ENCODE results near the gene TCHP. TPM values are rescaled to one million over a fixed set of nuclear protein-coding genes. Genes with fewer than 3 reads are reported as not detected.

TCHP gene
- total and polyA plus RNA-seq, 2 of the 13 experiments (the other 11 are each of a cell fraction or from before 2014, with no cell fraction given), result 6.7 to 12.2 TPM

DNA sequence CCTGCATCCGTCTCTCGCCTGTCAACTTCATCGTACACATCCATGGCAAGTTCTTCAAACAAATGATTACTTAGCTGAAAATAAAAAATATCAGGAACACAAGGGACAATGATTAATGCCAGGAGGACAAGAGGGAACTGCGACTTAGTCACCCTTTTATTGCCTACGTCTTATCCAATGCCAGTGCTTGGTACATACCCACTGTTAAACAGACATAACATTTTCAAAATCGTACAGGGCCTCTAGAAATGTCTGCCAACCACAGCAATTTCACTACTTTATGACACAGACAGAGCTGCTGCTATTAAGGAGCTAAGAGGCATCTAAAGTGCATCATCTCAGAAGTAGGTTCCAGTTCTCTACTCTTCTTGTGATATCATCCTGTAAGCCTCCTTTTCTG is 61.5 kb downstream of the TCHP start (continued):
- TF ChIP-seq, protein P1, sequence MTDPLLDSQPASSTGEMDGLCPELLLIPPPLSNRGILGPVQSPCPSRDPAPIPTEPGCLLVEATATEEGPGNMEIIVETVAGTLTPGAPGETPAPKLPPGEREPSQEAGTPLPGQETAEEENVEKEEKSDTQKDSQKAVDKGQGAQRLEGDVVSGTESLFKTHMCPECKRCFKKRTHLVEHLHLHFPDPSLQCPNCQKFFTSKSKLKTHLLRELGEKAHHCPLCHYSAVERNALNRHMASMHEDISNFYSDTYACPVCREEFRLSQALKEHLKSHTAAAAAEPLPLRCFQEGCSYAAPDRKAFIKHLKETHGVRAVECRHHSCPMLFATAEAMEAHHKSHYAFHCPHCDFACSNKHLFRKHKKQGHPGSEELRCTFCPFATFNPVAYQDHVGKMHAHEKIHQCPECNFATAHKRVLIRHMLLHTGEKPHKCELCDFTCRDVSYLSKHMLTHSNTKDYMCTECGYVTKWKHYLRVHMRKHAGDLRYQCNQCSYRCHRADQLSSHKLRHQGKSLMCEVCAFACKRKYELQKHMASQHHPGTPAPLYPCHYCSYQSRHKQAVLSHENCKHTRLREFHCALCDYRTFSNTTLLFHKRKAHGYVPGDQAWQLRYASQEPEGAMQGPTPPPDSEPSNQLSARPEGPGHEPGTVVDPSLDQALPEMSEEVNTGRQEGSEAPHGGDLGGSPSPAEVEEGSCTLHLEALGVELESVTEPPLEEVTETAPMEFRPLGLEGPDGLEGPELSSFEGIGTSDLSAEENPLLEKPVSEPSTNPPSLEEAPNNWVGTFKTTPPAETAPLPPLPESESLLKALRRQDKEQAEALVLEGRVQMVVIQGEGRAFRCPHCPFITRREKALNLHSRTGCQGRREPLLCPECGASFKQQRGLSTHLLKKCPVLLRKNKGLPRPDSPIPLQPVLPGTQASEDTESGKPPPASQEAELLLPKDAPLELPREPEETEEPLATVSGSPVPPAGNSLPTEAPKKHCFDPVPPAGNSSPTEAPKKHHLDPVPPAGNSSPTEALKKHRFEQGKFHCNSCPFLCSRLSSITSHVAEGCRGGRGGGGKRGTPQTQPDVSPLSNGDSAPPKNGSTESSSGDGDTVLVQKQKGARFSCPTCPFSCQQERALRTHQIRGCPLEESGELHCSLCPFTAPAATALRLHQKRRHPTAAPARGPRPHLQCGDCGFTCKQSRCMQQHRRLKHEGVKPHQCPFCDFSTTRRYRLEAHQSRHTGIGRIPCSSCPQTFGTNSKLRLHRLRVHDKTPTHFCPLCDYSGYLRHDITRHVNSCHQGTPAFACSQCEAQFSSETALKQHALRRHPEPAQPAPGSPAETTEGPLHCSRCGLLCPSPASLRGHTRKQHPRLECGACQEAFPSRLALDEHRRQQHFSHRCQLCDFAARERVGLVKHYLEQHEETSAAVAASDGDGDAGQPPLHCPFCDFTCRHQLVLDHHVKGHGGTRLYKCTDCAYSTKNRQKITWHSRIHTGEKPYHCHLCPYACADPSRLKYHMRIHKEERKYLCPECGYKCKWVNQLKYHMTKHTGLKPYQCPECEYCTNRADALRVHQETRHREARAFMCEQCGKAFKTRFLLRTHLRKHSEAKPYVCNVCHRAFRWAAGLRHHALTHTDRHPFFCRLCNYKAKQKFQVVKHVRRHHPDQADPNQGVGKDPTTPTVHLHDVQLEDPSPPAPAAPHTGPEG (CRISPR knock-in tag; IDR thresholded peaks at IDR 0.05), result no peak
- TF ChIP-seq GABPB1 (CRISPR knock-in tag; IDR thresholded peaks at IDR 0.05) (no peak), ZNF543 (CRISPR knock-in tag; IDR thresholded peaks at IDR 0.05) (no peak), PBX3 (CRISPR knock-in tag; IDR thresholded peaks at IDR 0.05; ENCODE audit: borderline replicate concordance) (no peak), SUZ12 (IDR thresholded peaks at IDR 0.05; ENCODE audit: low read depth, low read length) (no peak)

GRCh38 chr12:109962398-109962797 is 62.3 kb downstream of the TCHP start:
- DNase-seq (ENCODE audit: low spot score), result no peak
- Histone ChIP-seq H3K9me3 (ENCODE audit: low read length) (no peaks in the 10 kb centered on the region), H3K79me2 (ENCODE audit: insufficient read depth, low read length) (no peaks in the 10 kb centered on the region), H4K20me1 (ENCODE audit: insufficient read depth, low read length) (no peaks in the 10 kb centered on the region), H3K27me3 (ENCODE audit: control insufficient read depth in 1 of 2, insufficient read depth in 2 of 2, low read length in 2 of 2) (no peaks in the 10 kb centered on the region), H3K27ac (ENCODE audit: extremely low read length, insufficient read depth, low read length) (no peak overlapping the region), H3K4me3 (replicated peaks in 1 of 3; ENCODE audit: insufficient read depth in 1 of 3, low read depth in 2 of 3, low read length in 3 of 3) (no peak overlapping the region), H3K9ac (ENCODE audit: insufficient read depth, low read depth, low read length) (no peak overlapping the region), H3K4me2 (ENCODE audit: low read depth, low read length) (no peak overlapping the region), H3K4me1 (ENCODE audit: insufficient read depth, low read length) (peaks cover 8% of the 10 kb centered on the region), H2AFZ (ENCODE audit: low read length) (no peak overlapping the region), H3K36me3 (replicated peaks in 1 of 2; ENCODE audit: control insufficient read depth in 1 of 2, insufficient read depth in 2 of 2, low read length in 2 of 2) (peaks cover 20 to 57% of the 10 kb centered on the region in 2 experiments)
- in situ Hi-C loops (cut with HindIII; ENCODE audit: extremely low pct_ligation_motif_present, low pct_unique_long_range_greater_than_20kb), result no loop called here
- no peak for ATAC-seq
- CTCF ChIA-PET (ENCODE audit: low intra/inter-chr PET ratio, low total read pairs), result no interaction called here
- intact Hi-C loops (cut with micrococcal nuclease; ENCODE audit: unreplicated experiment), result no loop called here
- no TSS peak for BruUV-seq (replicated peaks)
- FAIRE-seq, result no peak
- POLR2A ChIA-PET, result no interaction called here
- 82% methylated on average over 3 of the region's 3 CpGs for WGBS (ENCODE audit: low lambda C conversion rate)
- no peak for TF ChIP-seq SNAI1 (CRISPR knock-in tag; IDR thresholded peaks at IDR 0.05; ENCODE audit: borderline replicate concordance)
- TF ChIP-seq REST (IDR thresholded peaks at IDR 0.05; ENCODE audit: borderline replicate concordance in 1 of 2, low read depth in 1 of 2, low read length in 2 of 2), result no peak
- no peak for TF ChIP-seq GTF3A (CRISPR knock-in tag; conservative IDR thresholded peaks at IDR 0.05)
- TF ChIP-seq ZUFSP (CRISPR knock-in tag; IDR thresholded peaks at IDR 0.05; ENCODE audit: borderline replicate concordance), result no peak
- no peak for TF ChIP-seq ZNF468 (CRISPR knock-in tag; IDR thresholded peaks at IDR 0.05)

All from HepG2 (cell line).